Neutrophil (primary cell): ENCODE results near the gene ELAPOR1.

Source experiments
- H3K27ac ChIP-seq: fragments of 200-600 bp; sonication (generic); 2 replicates; pipeline ENCODE4 v1.5.1; 2016; ENCODE audit warnings: mild to moderate bottlenecking, moderate library complexity
- H3K27me3 ChIP-seq: fragments of 200-600 bp; sonication (generic); 2 replicates; pipeline ENCODE4 v1.6.0; 2016; ENCODE audit warnings: mild to moderate bottlenecking
- H3K36me3 ChIP-seq: fragments of 200-600 bp; sonication (generic); 2 replicates; pipeline ENCODE4 v1.5.1; 2017
- H3K4me1 ChIP-seq, 2 experiments: fragments of 200-600 bp in 1 of 2; sonication (generic) in 1 of 2; 1 replicate in 1 of 2; 2 replicates in 1 of 2; pipeline versions ENCODE4 v1.5.1 to v1.6.1; 2013 to 2016; ENCODE audit warnings: low read depth in 1 of 2, low read length in 1 of 2, mild to moderate bottlenecking in 1 of 2, moderate library complexity in 1 of 2; ENCODE audit not compliant: control insufficient read depth in 1 of 2, insufficient read depth in 1 of 2
- H3K4me3 ChIP-seq, 2 experiments: fragments of 200-600 bp in 1 of 2; sonication (generic) in 1 of 2; 1 replicate in 1 of 2; 2 replicates in 1 of 2; pipeline ENCODE4 v1.5.1; 2013 to 2016; ENCODE audit warnings: low read depth in 1 of 2, low read length in 1 of 2, mild to moderate bottlenecking in 1 of 2, moderate library complexity in 1 of 2
- H3K9me3 ChIP-seq: fragments of 200-600 bp; sonication (generic); 2 replicates; pipeline ENCODE4 v1.5.1; 2016
- TF ChIP-seq, protein P1 (sequence below): fragments of 200-600 bp; sonication (generic); IDR thresholded peaks from 2 replicates; pipeline ENCODE4 v1.5.1; 2016; ENCODE audit warnings: antibody characterized with exemption

Gene ELAPOR1

GRCh38 chr1:109149874-109150601 is 36.1 kb downstream of the ELAPOR1 start:
- H3K4me3 ChIP-seq, result no peak overlapping the region
- no peaks in the 10 kb centered on the region for H3K4me1 ChIP-seq
- no peaks in the 10 kb centered on the region for H3K9me3 ChIP-seq
- TF ChIP-seq, protein P1, sequence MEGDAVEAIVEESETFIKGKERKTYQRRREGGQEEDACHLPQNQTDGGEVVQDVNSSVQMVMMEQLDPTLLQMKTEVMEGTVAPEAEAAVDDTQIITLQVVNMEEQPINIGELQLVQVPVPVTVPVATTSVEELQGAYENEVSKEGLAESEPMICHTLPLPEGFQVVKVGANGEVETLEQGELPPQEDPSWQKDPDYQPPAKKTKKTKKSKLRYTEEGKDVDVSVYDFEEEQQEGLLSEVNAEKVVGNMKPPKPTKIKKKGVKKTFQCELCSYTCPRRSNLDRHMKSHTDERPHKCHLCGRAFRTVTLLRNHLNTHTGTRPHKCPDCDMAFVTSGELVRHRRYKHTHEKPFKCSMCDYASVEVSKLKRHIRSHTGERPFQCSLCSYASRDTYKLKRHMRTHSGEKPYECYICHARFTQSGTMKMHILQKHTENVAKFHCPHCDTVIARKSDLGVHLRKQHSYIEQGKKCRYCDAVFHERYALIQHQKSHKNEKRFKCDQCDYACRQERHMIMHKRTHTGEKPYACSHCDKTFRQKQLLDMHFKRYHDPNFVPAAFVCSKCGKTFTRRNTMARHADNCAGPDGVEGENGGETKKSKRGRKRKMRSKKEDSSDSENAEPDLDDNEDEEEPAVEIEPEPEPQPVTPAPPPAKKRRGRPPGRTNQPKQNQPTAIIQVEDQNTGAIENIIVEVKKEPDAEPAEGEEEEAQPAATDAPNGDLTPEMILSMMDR, result no peak
- no peak overlapping the region for H3K27ac ChIP-seq
- H3K36me3 ChIP-seq, result no peaks in the 10 kb centered on the region
- H3K27me3 ChIP-seq, result no peaks in the 10 kb centered on the region

DNA sequence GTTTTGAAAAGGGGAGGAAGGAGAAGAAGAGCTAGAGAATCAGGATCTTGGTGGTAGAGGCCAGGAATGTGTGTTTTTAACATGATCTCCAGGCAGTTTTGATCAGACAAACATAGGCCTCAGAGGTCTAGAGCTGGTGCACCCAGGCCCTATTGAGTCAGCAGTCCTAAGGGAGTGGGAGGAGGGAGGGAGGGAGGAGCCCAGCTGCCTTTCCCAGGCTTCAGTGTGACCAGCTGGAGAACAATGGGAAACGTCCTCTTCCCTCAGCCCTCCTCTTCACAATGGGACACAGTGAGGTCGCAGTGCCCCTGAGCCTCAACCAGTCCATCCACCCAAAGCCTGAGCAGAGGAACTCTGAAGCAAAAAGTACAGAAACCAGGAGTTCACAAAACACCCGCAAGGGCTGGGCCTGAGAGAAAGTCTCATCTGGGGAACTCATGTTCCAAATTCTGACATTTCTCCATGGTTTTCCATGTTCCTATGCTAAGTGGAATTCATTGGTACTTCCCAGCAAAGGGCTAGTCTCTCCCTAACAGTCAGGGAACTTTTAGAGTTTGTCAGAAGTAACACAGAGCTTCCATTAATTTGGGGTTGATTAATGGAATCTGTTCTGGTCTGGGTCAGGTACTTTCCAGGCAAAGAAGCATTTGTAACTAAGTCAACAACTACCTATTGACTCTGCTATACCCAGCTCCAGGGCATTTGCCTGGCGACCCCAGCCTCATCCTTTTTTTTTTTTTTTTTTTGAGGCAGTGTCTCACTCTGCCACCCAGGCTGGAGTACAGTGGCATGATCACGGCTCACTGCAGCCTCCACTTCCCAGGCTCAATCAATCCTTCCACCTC is 37.5 kb downstream of the ELAPOR1 start:
- TF ChIP-seq, protein P1, result no peak
- Histone ChIP-seq H3K9me3 (no peaks in the 10 kb centered on the region), H3K36me3 (no peaks in the 10 kb centered on the region), H3K27ac (no peak overlapping the region), H3K4me1 (no peaks in the 10 kb centered on the region), H3K4me3 (no peak overlapping the region), H3K27me3 (no peaks in the 10 kb centered on the region)

DNA sequence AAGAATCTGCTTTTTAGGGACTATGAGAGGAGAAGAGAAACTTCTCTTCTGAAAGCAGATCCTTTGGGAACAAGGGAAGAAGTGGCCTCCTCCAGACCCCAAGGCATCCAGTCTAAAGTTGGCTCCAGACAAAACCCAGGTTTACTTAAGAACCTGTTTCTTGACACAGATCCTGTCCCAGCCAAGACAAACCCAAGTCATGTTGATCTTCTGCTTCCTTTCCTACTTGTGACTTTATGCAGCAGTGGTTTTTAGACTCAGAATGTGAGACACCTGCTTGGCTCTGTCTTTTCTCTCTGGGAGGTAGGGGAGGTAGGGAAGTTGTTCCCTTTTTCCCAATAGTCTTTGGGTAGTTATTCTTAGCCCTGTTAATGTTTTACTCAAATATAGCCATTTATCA is 38.3 kb downstream of the ELAPOR1 start:
- H3K27me3 ChIP-seq, result no peaks in the 10 kb centered on the region
- TF ChIP-seq, protein P1, result no peak

DNA sequence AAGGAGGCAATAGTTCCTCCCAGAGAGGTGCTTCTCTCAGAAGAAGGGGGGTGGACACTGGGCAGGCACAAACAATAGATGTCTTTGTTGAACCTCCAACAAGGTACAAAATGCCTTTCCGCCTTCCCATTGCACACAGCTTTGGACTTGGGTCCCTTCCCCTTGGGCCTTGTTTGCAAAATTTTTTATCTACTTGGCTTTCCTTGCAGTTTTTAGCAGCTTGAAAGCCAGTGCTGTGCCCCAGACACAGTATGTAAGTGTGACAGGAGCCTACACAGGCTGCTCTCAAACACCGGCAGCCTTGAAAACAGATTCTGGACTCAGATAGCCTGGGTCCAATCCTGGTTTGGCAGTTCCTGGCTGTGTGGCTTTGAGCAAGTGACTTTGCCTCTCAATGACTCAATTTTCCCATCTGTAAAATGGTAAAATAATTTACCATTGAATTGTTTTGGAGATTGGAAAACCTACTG is 43.0 kb downstream of the ELAPOR1 start:
- Histone ChIP-seq H3K4me3 (no peak overlapping the region), H3K4me1 (peaks cover 16 to 18% of the 10 kb centered on the region in 2 experiments), H3K36me3 (no peaks in the 10 kb centered on the region), H3K9me3 (no peaks in the 10 kb centered on the region), H3K27ac (no peak overlapping the region), H3K27me3 (no peaks in the 10 kb centered on the region)
- TF ChIP-seq, protein P1, result no peak

More for the DNA sequence above, 38.3 kb downstream of the ELAPOR1 start:
- Histone ChIP-seq H3K27ac (no peak overlapping the region), H3K4me1 (no peaks in the 10 kb centered on the region), H3K36me3 (no peaks in the 10 kb centered on the region), H3K9me3 (no peaks in the 10 kb centered on the region), H3K4me3 (no peak overlapping the region)

DNA sequence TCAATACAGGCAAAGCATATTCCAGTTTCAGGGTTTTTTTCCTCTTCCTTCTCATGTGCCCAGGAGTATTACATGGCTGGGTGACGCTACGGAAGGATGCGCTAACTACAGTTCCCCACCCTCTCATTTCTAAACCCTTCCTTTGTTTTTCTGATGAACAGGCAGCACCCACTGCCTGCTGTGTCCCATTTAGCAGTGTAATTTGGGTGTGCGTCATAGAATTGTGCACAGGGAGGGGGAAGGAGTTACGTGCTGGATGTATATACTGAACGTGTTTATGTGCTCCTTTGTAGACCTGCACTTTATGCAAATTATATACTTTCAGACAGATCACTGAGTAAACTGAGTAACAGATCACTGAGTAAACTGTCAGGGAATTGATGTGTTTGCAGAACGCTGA is 44.5 kb downstream of the ELAPOR1 start:
- Histone ChIP-seq H3K4me1 (peaks cover 31 to 32% of the 10 kb centered on the region in 2 experiments), H3K36me3 (no peaks in the 10 kb centered on the region), H3K27me3 (no peaks in the 10 kb centered on the region)

More for the DNA sequence above, 44.5 kb downstream of the ELAPOR1 start:
- Histone ChIP-seq H3K4me3 (no peak overlapping the region), H3K9me3 (no peaks in the 10 kb centered on the region), H3K27ac (no peak overlapping the region)
- TF ChIP-seq, protein P1, result no peak
